ENCODE measurements around the gene BBS12.

Gene BBS12

GRCh38 chr4:122716825-122717448 lies 15.6 kb upstream of the BBS12 start:
- peak; percentile 30 to 73 for DNase-seq

DNA sequence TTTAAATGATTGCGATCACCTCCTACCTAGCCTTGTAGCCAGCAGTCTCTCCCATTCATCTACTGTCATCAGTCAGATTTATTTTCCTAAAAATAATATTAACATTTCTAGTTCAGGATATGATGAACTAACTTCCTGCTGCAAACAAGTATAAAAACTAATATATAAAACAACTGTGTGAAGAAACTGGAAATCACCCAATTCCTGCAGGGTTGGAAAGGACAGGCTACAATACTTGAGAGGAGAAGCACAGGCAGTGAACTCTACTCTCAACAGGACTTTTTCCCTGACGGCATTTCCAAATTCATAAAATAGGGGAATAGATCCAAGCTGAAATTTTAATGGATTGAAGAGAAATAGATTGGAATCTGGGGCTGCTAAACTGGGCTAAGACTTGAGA lies 14.2 kb upstream of the BBS12 start:
- no peak for DNase-seq

DNA sequence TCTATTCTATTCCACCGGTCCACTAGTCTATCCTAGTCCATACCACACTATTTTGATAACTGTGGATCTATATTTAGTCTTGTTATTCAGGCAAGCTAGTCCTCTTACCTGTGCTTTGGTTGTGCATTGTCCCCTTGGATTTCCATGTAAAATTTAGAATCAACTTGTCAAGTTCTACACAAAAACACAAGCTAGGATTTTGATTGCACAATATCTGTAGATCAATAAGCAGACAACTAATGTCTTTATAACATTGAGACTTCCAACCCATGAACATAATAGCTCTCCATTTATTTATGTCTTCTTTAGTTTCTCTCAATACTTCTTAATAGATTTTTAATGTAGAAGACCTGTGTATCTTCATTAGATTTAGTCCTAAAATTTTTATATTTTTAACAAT lies 10.2 kb upstream of the BBS12 start:
- no peak for DNase-seq

DNA sequence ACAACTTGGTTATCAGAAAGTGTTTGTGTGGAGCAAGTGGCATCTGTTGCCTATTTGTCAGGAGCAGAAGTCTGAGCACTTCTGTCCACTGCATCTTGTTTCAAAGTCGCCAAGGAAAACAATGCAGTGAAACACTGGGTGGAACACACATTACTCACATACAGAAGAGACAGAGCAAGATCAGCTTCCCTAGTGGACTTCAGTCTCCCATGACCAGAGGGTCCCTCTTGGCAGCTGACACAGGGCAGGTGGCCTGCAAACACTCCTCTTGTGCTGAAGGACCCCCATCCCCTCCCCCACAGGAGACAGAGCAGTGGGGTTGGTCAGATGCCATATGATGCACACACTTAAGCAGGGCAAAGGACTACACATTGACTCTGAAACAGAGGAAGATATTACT lies 3.6 kb upstream of the BBS12 start:
- no peak for DNase-seq

DNA sequence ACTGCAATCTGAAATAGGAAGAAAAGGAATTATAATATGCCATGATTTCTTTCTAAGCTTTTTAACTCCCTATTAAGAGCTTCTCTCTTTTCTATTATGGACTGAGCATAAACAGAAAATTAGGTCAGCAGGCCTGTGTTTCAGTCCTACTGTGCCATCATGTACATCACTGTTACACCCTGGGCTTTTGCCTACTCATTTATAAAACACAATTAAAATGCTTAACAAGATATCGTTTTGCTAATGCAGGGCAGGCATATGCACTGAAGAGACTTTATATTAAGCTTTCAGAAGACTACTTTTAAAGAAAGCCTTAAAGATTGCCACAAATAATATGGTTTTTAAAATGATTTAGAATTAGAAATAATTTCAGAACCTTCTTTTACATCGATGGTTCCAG lies 828 bp upstream of the BBS12 start:
- no peak for DNase-seq

DNA sequence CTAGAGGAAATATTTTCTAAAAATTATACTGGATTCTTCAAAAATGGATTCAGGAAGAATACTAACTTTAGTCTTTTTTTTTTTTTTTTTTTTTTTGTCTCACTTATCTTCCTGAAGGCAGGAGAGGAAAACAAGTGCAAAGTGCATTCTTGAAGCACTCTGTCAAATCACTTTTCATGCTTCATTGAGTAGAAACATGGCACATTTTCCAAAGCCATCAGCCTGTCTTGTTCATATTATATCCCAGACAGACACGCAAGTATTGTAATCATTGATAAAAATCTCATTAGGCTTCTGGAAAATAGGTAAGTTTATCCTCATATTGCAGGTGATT lies 1.2 kb downstream of the BBS12 start:
- no peak for DNase-seq

- peak in 1 of 2 donors; percentile 21 for DNase-seq
Observed at GRCh38 chr4:122739174-122739573, 6.7 kb downstream of the BBS12 start.

DNA sequence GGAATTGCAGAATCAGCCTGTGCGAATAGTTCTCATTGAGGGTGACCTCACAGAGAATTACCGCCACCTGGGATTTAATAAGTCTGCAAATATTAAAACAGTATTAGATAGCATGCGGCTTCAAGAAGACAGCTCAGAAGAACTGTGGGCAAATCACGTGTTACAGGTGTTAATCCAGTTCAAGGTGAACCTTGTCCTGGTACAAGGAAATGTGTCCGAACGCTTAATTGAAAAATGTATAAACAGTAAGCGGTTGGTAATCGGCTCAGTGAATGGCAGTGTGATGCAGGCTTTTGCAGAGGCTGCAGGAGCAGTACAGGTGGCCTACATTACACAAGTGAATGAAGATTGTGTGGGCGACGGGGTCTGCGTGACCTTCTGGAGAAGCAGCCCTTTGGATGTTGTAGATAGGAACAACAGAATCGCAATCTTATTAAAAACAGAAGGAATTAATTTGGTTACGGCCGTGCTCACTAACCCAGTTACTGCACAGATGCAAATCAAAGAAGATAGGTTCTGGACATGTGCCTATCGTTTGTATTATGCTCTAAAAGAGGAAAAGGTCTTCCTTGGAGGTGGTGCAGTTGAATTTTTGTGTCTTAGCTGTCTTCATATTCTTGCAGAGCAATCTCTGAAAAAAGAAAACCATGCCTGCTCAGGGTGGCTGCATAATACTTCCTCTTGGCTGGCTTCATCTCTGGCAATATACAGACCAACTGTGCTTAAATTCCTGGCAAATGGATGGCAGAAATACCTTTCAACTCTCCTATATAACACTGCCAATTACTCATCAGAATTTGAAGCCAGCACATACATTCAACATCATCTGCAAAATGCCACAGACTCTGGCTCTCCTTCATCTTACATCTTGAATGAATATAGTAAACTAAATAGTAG lies 10.7 kb downstream of the BBS12 start:
- no peak for DNase-seq

DNA sequence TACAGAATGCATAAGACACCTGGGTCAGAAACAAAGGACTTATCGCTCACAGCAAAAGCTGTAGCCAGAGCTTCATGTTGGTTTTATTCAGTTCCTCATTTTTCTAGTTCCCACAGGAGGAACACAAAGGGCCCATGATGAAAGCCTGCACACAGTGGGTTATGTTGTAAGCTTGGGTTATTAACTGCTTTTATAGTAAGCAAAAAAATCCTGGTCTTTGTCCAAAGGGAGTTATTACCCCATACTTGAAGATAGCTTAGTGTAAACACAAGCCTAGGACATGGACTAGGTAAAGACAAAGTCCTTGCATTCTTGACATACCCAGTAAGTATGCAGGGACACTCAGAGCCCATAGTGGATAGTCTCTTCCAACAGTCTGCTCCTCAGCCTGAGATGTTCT lies 11.7 kb downstream of the BBS12 start:
- peak; percentile 79 to 88 for DNase-seq

- peak; percentile 54 to 70 for DNase-seq
Observed at GRCh38 chr4:122746485-122746965, 14.0 kb downstream of the BBS12 start.

DNA sequence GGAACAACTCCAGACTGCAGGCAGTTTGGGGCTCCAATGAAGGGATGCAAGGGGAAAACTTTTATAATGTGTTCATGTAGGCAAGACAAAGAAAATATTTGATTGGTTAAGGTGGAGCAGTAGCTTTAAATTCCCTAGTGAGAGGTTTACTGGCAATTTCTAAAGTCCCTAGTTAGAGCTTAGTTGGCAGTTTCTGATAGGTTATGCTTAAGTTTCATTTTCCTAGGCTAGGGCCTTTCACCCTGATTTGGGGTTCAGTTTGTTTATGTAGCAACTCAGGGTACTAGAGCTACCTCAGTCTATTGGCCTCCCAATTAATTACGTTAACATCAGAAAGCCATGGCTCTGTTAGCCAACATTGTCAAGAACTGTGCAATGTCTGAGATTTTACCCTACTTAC lies 14.6 kb downstream of the BBS12 start:
- no peak for DNase-seq

DNA sequence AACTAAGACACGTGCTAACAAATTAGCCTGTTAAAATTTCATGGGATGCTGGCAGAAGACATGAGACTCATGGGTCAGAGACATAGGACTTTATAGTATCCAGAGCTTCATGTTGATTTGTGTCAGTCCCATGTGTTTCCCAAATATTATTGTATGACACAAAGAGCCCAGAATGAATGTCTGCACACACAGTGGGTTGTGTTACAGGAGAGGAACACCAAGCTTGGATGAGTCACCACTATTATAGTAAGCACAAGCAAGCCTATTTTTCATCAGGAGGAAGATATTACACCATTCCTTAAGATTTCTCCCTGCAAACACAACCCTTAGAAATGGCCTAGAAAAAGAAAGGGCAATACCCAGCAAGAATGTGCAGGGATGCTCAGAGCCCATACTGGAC lies 15.4 kb downstream of the BBS12 start:
- peak in 1 of 2 donors; percentile 75 for DNase-seq

- DNase-seq: no peak
Observed at GRCh38 chr4:122749704-122750454, 17.4 kb downstream of the BBS12 start.

DNA sequence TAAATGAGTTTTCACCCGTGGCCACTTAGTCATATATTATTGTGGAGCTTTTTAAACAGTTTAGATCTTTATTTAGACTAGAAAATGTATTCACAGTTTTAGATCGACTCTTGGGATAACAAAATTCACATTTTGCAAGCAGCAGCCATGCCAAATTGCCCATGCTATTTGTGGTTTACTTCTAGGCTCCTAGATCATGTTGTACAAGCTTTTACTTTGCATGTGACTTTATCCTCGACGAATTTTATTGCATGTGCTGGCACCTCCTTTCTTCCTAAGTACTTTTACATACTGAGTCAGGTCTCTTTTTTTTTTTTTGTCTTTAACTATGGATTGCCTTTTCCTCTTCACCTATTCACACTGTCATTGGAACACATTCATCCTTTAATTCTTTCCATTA lies 23.2 kb downstream of the BBS12 start:
- DNase-seq: no peak

DNA sequence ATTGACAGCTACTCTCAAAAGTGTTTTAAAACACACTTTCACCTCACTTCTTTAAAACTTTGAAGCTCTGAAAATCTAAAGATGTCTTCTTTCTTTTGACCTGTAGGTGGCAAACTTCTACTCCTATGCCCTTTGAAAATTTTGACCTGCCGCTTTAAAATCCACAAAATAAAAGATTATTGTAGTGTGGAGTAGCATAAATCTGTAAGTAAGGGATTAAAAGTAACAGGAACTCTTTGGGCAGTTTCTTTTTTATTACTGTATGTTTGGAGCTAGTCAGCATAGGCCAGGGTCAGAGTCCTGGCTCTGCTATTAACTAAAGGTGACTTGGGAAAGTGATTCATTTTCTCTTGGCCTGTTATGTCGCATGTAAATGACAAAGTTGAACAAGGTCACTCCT lies 25.5 kb downstream of the BBS12 start:
- peak in 1 of 2 donors; percentile 69 for DNase-seq

GRCh38 chr4:122759639-122760310 lies 27.3 kb downstream of the BBS12 start:
- no peak for DNase-seq

DNA sequence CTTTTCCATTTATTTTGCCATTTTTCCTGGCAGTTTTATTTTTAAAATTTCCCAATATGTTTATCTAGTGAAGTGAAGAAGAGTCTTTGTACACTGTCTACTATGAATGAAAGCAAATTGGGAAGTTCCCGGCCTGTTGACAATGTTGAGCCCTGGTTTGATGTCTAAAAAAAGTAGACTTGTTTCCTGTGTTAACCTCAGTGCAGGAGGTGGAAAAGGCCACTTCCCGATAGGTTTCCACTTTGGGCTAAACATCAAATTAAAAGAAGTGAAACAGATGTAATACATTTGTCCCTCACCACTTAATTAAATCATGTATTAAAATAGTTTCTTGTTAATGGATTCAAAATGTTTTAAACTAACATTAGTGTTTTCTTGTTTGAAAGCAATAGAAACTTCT lies 30.0 kb downstream of the BBS12 start:
- no peak for DNase-seq

DNA sequence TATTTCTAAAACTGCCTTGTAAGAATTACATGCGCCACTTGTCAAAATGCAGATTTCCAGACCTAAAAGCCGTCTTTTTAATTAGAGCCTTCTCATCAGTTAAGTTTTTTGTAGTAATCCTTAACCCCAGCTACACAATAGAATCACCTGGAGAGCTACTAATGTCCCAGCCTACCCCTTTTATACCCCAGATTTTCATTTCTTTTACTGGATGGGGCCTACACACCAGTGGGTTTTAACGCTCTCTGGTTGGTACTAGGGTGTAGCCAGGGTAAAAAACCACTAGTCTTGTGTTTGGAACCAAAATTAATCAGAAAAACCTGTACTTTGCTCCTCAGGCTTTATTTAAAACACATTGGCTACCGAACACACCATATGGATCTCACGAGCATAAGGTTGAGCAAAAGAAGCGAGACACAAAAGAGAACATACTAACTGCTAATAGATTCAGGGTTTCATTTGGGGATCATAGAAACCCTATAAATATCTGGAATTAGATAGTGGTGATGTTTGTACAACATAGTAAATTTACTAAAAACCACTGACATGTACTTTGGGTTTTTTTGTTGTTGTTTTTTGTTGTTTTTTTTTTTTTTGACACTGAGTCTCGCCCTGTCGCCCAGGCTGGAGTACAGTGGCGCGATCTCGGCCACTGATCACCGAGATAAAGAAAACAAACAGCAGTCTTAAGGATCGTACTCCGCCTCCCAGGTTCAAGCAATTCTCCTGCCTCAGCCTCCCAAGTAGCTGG lies 30.6 kb downstream of the BBS12 start:
- no peak for DNase-seq

DNA sequence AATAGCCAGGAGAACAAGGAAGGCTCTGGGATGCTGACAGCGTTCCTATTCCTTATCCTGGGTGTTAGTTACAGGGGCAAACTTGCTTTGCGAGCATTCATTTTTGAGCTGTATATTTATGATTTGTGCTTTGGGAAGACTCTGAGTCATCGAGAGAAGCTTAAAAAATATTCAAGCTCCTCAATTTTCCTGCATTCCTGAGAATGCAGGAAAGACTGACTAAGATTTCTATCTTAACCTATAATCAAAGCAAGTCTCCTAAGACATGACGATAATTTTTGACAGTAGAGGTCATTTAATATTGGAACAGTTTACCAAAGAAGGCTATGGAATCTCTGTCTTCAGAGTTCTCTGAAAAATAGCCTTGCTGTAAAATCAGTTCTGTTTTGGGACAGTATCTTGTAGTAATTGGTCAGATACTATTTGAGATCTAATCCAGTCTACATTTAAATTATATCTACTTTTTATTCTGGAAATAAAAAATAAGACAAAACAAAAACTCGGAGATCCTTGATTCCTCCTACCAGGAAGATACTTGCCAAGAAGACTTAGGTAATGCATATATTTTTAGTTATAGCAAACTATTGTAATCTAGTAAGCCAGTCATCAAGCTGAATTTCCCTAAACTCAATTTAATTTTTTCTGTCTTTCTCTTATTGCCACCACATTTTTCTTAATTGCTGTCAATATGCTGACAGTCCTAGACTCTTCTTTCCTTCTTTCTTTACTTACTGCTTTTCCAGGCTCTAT lies 31.7 kb downstream of the BBS12 start:
- no peak for DNase-seq

GRCh38 chr4:122764821-122765215 lies 32.3 kb downstream of the BBS12 start:
- peak; percentile 63 to 65 for DNase-seq

- no peak for DNase-seq
Observed at GRCh38 chr4:122765692-122766352, 33.3 kb downstream of the BBS12 start.
